IMR-90 (cell line): Measurements from ENCODE around the gene RELN. TPM values are rescaled to one million over a fixed set of nuclear protein-coding genes. Genes with fewer than 3 reads are reported as not detected.

ENCODE experiments used
- ATAC-seq: fragments of 200-7000 bp; cut with Tn5 transposase; 2 replicates; pipeline ENCODE4 v1.9.1; 2020; ENCODE audit warnings: low read depth, mild to moderate bottlenecking, moderate library complexity
- BruUV-seq: library from RNA; stranded (reverse); fragments of 400-500 nt; replicated peaks from 2 replicates; lab custom pipeline; 2021; lab: Mats Ljungman, UMichigan
- CTCF ChIA-PET: fragments of 300-600 bp; formaldehyde crosslinking; extraction: SDS; loops from one replicate; lab custom pipeline; 2021; ENCODE audit warnings: antibody characterized with exemption; lab: Yijun Ruan, JAX
- POLR2A ChIA-PET: fragments of 300-600 bp; sonication (Branson Sonifier 250); formaldehyde crosslinking; loops from one replicate; lab custom pipeline; 2022; ENCODE audit warnings: antibody characterized with exemption; ENCODE audit not compliant: unreplicated experiment; lab: Charles Lee
- DNase-seq: peaks from one replicate; pipeline ENCODE4 v3.0.0; 2013
- H2AFZ ChIP-seq: replicated peaks from 2 replicates; pipeline ENCODE3; 2013; ENCODE audit warnings: low read length, mild to moderate bottlenecking; ENCODE audit not compliant: poor library complexity
- H2AK5ac ChIP-seq: 2 replicates; pipeline ENCODE4 v1.6.1; 2013; ENCODE audit warnings: low read depth, low read length, inconsistent platforms
- H2AK9ac ChIP-seq: replicated peaks from 2 replicates; pipeline ENCODE3; 2013; ENCODE audit warnings: mild to moderate bottlenecking, low read depth, low read length, moderate library complexity; ENCODE audit not compliant: poor library complexity
- H2BK120ac ChIP-seq: 2 replicates; pipeline ENCODE4 v1.6.1; 2013; ENCODE audit warnings: low read depth, low read length, inconsistent platforms
- H2BK15ac ChIP-seq: 3 replicates; pipeline ENCODE4 v1.6.1; 2013; ENCODE audit warnings: low read depth, low read length, inconsistent platforms
- H2BK20ac ChIP-seq: 2 replicates; pipeline ENCODE4 v1.6.1; 2013; ENCODE audit warnings: low read depth, mild to moderate bottlenecking, inconsistent platforms, low read length, moderate library complexity
- H2BK5ac ChIP-seq: 2 replicates; pipeline ENCODE4 v1.6.1; 2013; ENCODE audit warnings: mild to moderate bottlenecking, low read depth, low read length, inconsistent platforms; ENCODE audit not compliant: poor library complexity, severe bottlenecking
- H3K14ac ChIP-seq: replicated peaks from 2 replicates; pipeline ENCODE4 v1.6.1; 2013; ENCODE audit warnings: low read depth, low read length, inconsistent platforms
- H3K18ac ChIP-seq: 2 replicates; pipeline ENCODE4 v1.6.1; 2013; ENCODE audit warnings: low read depth, low read length, control low read depth
- H3K23ac ChIP-seq: 2 replicates; pipeline ENCODE4 v1.6.1; 2013; ENCODE audit warnings: low read depth, low read length, inconsistent platforms
- H3K27ac ChIP-seq: 2 replicates; pipeline ENCODE4 v1.5.1; 2013; ENCODE audit warnings: mild to moderate bottlenecking, control low read depth, low read length; ENCODE audit not compliant: insufficient read depth
- H3K27me3 ChIP-seq: 2 replicates; pipeline ENCODE4 v1.6.1; 2013; ENCODE audit warnings: low read length; ENCODE audit not compliant: control insufficient read depth, insufficient read depth
- H3K36me3 ChIP-seq: 2 replicates; pipeline ENCODE4 v1.6.1; 2013; ENCODE audit warnings: low read length, mixed read lengths; ENCODE audit not compliant: control insufficient read depth, insufficient read depth
- H3K4ac ChIP-seq: 2 replicates; pipeline ENCODE4 v1.6.1; 2013; ENCODE audit warnings: low read depth, low read length, inconsistent platforms
- H3K4me1 ChIP-seq: 2 replicates; pipeline ENCODE4 v1.6.1; 2013; ENCODE audit warnings: low read length, mixed read lengths; ENCODE audit not compliant: control insufficient read depth, insufficient read depth
- H3K4me2 ChIP-seq: 2 replicates; pipeline ENCODE4 v1.6.1; 2013; ENCODE audit warnings: low read depth, mild to moderate bottlenecking, control low read depth, low read length, moderate library complexity
- H3K4me3 ChIP-seq: 2 replicates; pipeline ENCODE4 v1.5.1; 2013; ENCODE audit warnings: low read depth, mild to moderate bottlenecking, control low read depth, low read length, moderate library complexity; ENCODE audit not compliant: insufficient read depth
- H3K56ac ChIP-seq: 2 replicates; pipeline ENCODE4 v1.6.1; 2013; ENCODE audit warnings: low read length, inconsistent platforms; ENCODE audit not compliant: insufficient read depth; ENCODE audit errors: extremely low read depth
- H3K79me1 ChIP-seq, 2 experiments: 2 replicates each; pipeline ENCODE4 v1.6.1; 2013; ENCODE audit warnings: low read length in 2 of 2, inconsistent platforms in 1 of 2, low read depth in 1 of 2
- H3K9ac ChIP-seq: 2 replicates; pipeline ENCODE4 v1.6.1; 2013; ENCODE audit warnings: low read depth, low read length, control low read depth
- H3K9me1 ChIP-seq: 2 replicates; pipeline ENCODE4 v1.6.1; 2013; ENCODE audit warnings: low read length, inconsistent platforms; ENCODE audit not compliant: insufficient read depth
- H3K9me3 ChIP-seq: 2 replicates; pipeline ENCODE4 v1.6.1; 2013; ENCODE audit warnings: low read length; ENCODE audit not compliant: control insufficient read depth, insufficient read depth
- H4K20me1 ChIP-seq: 2 replicates; pipeline ENCODE4 v1.6.1; 2013; ENCODE audit warnings: low read length, inconsistent platforms; ENCODE audit not compliant: insufficient read depth
- H4K5ac ChIP-seq: 2 replicates; pipeline ENCODE4 v1.6.1; 2013; ENCODE audit warnings: mild to moderate bottlenecking, low read depth, low read length, control low read depth
- H4K8ac ChIP-seq, 2 experiments: 2 replicates each; pipeline ENCODE4 v1.6.1; 2013; ENCODE audit warnings: low read depth in 2 of 2, low read length in 2 of 2, control low read depth in 1 of 2, inconsistent platforms in 1 of 2
- H4K91ac ChIP-seq: 2 replicates; pipeline ENCODE4 v1.6.1; 2013; ENCODE audit warnings: low read depth, low read length, inconsistent platforms; ENCODE audit not compliant: insufficient read depth
- MAZ ChIP-seq: IDR thresholded peaks from 2 replicates; pipeline ENCODE4 v1.6.1; 2012; ENCODE audit warnings: low read depth, mild to moderate bottlenecking, low read length, improper control_type of control experiment, moderate library complexity, borderline replicate concordance
- RCOR1 ChIP-seq: IDR thresholded peaks from 2 replicates; pipeline ENCODE4 v1.6.1; 2012; ENCODE audit warnings: mild to moderate bottlenecking, low read length, improper control_type of control experiment; ENCODE audit not compliant: insufficient replicate concordance
- RFX5 ChIP-seq: IDR thresholded peaks from 2 replicates; pipeline ENCODE4 v1.8.0; 2012; ENCODE audit warnings: low read depth, mild to moderate bottlenecking, low read length, moderate library complexity
- WGBS, 2 experiments: methylation state at CpG; one replicate each; pipeline versions ENCODE4 v1.1.5 to v1.1.7; 2013; ENCODE audit warnings: missing lambda C conversion rate in 2 of 2; ENCODE audit not compliant: insufficient read length in 1 of 2; ENCODE audit errors: extremely low coverage in 2 of 2; 5-methylcytosine and 5-hydroxymethylcytosine counted together
- dilution Hi-C: fragments of 300-500 bp; cut with HindIII; formaldehyde crosslinking; loops from one replicate; pipeline ENCODE4 v1.14.3; 2018; ENCODE audit warnings: low sequenced_read_pairs; ENCODE audit not compliant: unreplicated experiment
- in situ Hi-C: fragments of 300-500 bp; cut with MboI; formaldehyde crosslinking; loops from 3 replicates; pipeline ENCODE4 v1.14.3; 2019; ENCODE audit warnings: low sequenced_read_pairs, inconsistent platforms, mixed read lengths
- intact Hi-C: fragments of 100-400 bp; cut with micrococcal nuclease; formaldehyde crosslinking; loops from 2 replicates; pipeline ENCODE4 v1.10.0; 2022
- polyA plus RNA-seq, 3 experiments: library from polyadenylated mRNA; depleted of rRNA; stranded (reverse); fragments of >200 nt; gene quantifications; 2 replicates each; pipeline ENCODE4 v1.2.3, GENCODE V29; 2012; ENCODE audit warnings: low replicate concordance in 1 of 3
- total RNA-seq: library from RNA; depleted of rRNA; stranded (reverse); fragments of >200 nt; gene quantifications from 2 replicates; pipeline ENCODE4 v1.2.3, GENCODE V29; 2012
- TF ChIP-seq, protein P1 (sequence below): conservative IDR thresholded peaks from 2 replicates; pipeline ENCODE4 v1.5.1; 2012; ENCODE audit warnings: mild to moderate bottlenecking, low read depth, low read length, improper control_type of control experiment
- TF ChIP-seq, protein P2 (sequence below): fragments of 150-350 bp; IDR thresholded peaks from 2 replicates; pipeline ENCODE4 v1.6.1; 2017; ENCODE audit warnings: mild to moderate bottlenecking, antibody characterized with exemption, low read length, low read depth

RELN gene
- total and polyA plus RNA-seq, 2 of the 4 experiments (the other 2 are of a cell fraction), result 14.7 to 23.7 TPM

DNA sequence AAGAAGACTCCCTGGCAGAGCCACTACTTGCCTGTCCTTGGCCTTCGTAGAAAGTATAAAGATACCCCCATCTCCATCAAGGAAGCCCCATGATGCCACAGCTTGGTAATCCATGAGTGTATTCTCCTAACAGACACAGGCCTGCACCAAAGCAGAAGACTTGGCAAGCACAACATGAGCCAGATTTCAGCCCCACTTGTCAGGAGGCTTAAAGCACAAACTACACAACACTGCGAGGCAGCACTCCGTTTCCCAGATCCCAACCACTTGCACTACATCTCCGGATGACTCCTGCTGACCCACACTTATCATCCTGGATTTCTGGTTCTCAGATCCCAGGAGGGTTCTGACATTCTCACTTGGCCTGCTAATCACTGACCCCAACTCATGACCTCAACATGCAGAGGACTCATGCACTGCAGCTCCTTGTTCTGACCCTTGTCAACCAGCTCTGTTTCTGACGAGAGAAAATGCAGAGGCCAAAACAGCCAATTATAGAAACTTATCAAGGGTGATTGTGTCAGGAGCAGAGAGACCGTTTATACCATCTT is 100.8 kb downstream of the RELN start (continued):
- TF ChIP-seq MAZ, result no peak

DNA sequence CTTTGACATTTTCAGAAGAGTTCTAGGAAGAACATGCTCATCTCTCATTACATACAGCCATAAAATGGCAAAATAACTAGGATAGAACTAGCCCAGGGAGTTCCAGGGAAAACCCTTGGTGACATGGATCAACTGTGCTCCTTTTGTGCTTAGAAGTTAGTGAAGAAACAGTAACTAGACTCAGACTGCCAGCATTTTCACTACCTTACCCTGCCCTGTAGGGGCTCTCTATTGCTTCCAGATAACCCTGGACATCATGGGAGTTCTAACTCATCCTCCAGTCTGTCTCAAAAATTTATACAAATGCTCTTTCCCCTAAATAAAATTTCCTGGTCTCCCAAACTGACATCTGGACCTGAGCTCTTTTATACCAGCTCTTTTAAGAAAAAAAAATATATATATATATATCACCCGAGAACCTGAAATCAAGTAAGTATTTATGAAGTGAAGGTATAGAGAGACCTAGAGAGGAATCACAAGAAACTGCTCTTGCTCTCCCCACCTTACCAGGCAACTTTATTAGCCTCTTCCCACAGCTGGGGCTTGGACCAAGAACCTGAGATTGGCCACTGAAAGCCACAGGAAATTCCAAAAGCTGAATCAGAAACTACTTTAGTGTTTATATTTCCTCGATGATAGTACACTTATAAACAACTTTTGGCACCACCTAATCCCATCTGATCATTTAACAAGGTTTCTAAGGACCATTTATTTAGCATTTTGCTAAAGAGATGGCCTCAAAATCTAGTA is 101.4 kb downstream of the RELN start:
- no peaks in the 10 kb centered on the region for H3K36me3 ChIP-seq
- no peak overlapping the region for H2AK9ac ChIP-seq
- DNase-seq (peak; percentile 57), ATAC-seq (peak; percentile 79)
- H3K4ac ChIP-seq, result peak overlapping the region; percentile 46
- 0 out of 2 replicates have a peak overlapping the region, but pooled peaks have one; percentile 31 for H4K91ac ChIP-seq
- in situ Hi-C loops (no loop called here), dilution Hi-C loops (no loop called here), intact Hi-C loops (loop anchor here (10.0 kb wide), 1 partner anchor 313 kb away; no protein-coding TSS in a partner anchor)
- H3K27me3 ChIP-seq, result no peaks in the 10 kb centered on the region
- ChIA-PET CTCF (interaction anchor here (1.1 to 1.2 kb wide), 2 partner anchors 10 to 12 kb away, joined by 3 read pairs; no protein-coding TSS in a partner anchor), POLR2A (no interaction called here)
- TF ChIP-seq RFX5 (no peak), RCOR1 (no peak)
- TF ChIP-seq, protein P1, sequence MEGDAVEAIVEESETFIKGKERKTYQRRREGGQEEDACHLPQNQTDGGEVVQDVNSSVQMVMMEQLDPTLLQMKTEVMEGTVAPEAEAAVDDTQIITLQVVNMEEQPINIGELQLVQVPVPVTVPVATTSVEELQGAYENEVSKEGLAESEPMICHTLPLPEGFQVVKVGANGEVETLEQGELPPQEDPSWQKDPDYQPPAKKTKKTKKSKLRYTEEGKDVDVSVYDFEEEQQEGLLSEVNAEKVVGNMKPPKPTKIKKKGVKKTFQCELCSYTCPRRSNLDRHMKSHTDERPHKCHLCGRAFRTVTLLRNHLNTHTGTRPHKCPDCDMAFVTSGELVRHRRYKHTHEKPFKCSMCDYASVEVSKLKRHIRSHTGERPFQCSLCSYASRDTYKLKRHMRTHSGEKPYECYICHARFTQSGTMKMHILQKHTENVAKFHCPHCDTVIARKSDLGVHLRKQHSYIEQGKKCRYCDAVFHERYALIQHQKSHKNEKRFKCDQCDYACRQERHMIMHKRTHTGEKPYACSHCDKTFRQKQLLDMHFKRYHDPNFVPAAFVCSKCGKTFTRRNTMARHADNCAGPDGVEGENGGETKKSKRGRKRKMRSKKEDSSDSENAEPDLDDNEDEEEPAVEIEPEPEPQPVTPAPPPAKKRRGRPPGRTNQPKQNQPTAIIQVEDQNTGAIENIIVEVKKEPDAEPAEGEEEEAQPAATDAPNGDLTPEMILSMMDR, result 0 out of 2 replicates have a peak, but pooled peaks have one; percentile 3
- TF ChIP-seq, protein P2, sequence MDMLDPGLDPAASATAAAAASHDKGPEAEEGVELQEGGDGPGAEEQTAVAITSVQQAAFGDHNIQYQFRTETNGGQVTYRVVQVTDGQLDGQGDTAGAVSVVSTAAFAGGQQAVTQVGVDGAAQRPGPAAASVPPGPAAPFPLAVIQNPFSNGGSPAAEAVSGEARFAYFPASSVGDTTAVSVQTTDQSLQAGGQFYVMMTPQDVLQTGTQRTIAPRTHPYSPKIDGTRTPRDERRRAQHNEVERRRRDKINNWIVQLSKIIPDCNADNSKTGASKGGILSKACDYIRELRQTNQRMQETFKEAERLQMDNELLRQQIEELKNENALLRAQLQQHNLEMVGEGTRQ, result no peak
- H3K14ac ChIP-seq, result peak overlapping the region; percentile 29; the same call in 1 of the 2 replicates
- H2BK20ac ChIP-seq, result peak overlapping the region; percentile 57; the same call in 1 of the 2 replicates
- H2BK15ac ChIP-seq, result peak overlapping the region; percentile 50; the same call in 1 of the 3 replicates
- H3K56ac ChIP-seq, result peak overlapping the region; percentile 22; the same call in 1 of the 2 replicates
- H3K4me2 ChIP-seq, result peak overlapping the region; percentile 5; the same call in 1 of the 2 replicates
- no peak overlapping the region for H4K5ac ChIP-seq
- H4K8ac ChIP-seq, result peak overlapping the region in 1 of 2 experiments; percentile 32; a peak in 2 of 4 replicates
- H3K27ac ChIP-seq, result no peak overlapping the region
- peak overlapping the region; percentile 41 for H2BK5ac ChIP-seq
- no peaks in the 10 kb centered on the region for H4K20me1 ChIP-seq
- H2AK5ac ChIP-seq, result no peak overlapping the region
- BruUV-seq, result no TSS peak
- WGBS, 2 experiments, result no CpG with 5 or more reads among the region's 2 CpGs
- peak overlapping the region; percentile 60 for H2BK120ac ChIP-seq
- H3K79me1 ChIP-seq, result peaks cover 0 to 4% of the 10 kb centered on the region in 2 experiments; a peak in 1 of 4 replicates
- H3K9ac ChIP-seq, result no peak overlapping the region
- peaks cover 2% of the 10 kb centered on the region; the same call in 1 of the 2 replicates for H3K4me1 ChIP-seq
- peak overlapping the region; percentile 22 for H3K23ac ChIP-seq
- H3K9me3 ChIP-seq, result no peaks in the 10 kb centered on the region
- peak overlapping the region; percentile 60; the same call in 1 of the 2 replicates for H3K18ac ChIP-seq
- no peak overlapping the region for H3K4me3 ChIP-seq
- peaks cover 8% of the 10 kb centered on the region for H3K9me1 ChIP-seq
- no peak overlapping the region for H2AFZ ChIP-seq
